Duodenal mucosa (tissue), 2 donors: ENCODE results near the gene ATF3.

Source experiments
- H3K27ac ChIP-seq: one replicate; pipeline ENCODE4 v1.7.0; 2013; ENCODE audit warnings: low read depth, low read length
- H3K27me3 ChIP-seq, 2 donors: one replicate each; pipeline ENCODE4 v1.7.0; 2013; ENCODE audit warnings: low read length in 2 of 2, control low read depth in 1 of 2; ENCODE audit not compliant: insufficient read depth in 2 of 2, control insufficient read depth in 1 of 2
- H3K36me3 ChIP-seq, 2 donors: one replicate each; pipeline ENCODE4 v1.7.0; 2013; ENCODE audit warnings: low read length in 2 of 2, control low read depth in 1 of 2; ENCODE audit not compliant: insufficient read depth in 2 of 2, control insufficient read depth in 1 of 2
- H3K4me1 ChIP-seq, 2 donors: one replicate each; pipeline ENCODE4 v1.7.0; 2013; ENCODE audit warnings: low read length in 2 of 2, control low read depth in 1 of 2; ENCODE audit not compliant: insufficient read depth in 2 of 2, control insufficient read depth in 1 of 2
- H3K4me3 ChIP-seq, 2 donors: one replicate each; pipeline ENCODE4 v1.7.0; 2013; ENCODE audit warnings: low read length in 2 of 2, low read depth in 1 of 2
- H3K9ac ChIP-seq, 2 donors: one replicate each; pipeline ENCODE4 v1.7.0; 2013; ENCODE audit warnings: low read length in 2 of 2, low read depth in 1 of 2
- H3K9me3 ChIP-seq, 2 donors: one replicate each; pipeline ENCODE4 v1.7.0; 2013; ENCODE audit warnings: low read length in 2 of 2, control low read depth in 1 of 2; ENCODE audit not compliant: control insufficient read depth in 1 of 2

Gene ATF3

DNA sequence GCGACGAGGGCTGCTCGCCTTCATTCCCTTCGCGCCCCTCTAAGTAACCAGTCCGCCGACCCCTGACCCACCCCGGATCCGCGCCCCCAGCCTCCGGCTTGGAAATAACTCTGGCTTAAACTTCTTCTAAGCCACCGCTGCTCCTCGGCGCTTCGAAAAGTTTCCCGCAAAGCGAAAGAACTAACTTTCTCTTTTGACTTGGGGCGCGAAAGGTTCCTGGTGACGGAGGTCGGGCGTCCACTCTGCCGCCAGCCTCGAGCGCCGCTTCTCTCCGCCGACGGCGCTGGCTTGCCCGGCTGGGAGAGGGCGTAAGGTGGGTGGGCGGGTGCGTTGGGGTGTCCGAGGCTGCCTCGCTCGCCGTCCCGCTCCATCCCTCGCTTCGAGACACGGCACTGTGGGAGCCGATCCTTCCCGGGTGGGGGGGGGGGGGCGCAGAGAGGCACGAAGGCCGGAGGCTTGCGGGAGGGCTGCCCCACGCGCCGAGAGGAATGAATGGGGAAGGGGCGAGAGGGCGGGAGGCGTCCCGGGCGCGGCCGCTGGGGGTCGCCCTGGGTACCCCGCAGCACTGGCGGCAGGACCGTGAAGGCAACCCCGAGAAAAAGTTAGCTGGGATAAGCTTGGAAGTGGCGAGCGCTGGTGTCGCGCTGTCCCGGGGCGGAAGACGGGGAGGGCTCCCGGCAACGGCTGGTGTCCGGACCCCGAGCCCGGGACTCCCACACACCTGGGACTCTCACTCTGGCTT is 569 bp downstream of the ATF3 start:
- Histone ChIP-seq H3K36me3 (no peaks in the 10 kb centered on the region), H3K27me3 (peaks cover 14 to 33% of the 10 kb centered on the region in 2 donors), H3K9me3 (no peaks in the 10 kb centered on the region), H3K4me3 (peak overlapping the region; percentile 77 to 79), H3K27ac (peak overlapping the region; percentile 90), H3K9ac (peak overlapping the region; percentile 78 to 91), H3K4me1 (peaks cover 25 to 39% of the 10 kb centered on the region in 2 donors)

DNA sequence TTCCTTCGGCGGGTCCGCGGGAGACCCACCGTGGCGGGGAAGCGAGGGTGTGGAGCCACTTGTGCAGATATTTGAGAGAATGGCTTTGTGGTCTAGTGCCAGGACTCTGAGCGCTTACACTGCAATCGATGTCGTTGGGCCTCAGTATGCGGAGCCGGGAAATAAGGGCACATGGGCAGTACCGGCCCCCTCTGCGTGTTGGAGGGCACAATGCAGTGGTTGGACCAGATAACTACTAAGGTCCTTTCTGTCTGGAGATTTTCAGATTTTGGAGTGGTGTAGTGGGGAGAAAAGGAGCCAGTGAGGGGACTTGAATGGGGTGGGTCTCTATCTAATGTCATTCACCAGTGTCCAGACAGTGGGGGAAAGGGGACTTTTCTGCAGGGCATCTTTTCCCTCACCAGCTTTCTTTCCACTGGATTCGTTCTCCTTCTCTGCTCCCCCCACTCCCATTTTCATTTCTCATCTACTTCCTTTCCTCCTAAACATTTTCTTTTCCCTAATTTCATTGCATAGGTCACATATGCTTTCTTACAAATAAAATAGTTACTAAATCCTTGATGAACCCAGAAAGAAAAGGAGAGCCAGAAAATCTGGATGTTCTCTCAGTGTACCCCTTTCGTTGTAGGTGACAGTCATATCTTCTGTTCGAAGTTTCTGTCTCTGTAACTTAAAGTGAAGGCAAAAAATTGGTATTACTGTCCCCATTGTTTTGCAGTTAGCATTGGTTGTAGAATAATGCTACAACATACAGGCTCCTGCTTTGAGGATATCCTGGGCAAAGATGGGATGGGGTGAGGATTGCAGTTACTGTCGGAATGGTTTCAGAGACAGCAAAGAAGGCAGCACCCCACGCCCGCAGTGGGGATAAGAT is 1.4 kb downstream of the ATF3 start:
- H3K4me3 ChIP-seq = peak overlapping the region; percentile 77 to 79
- H3K4me1 ChIP-seq = peaks cover 25 to 39% of the 10 kb centered on the region in 2 donors
- H3K27me3 ChIP-seq = peaks cover 7 to 25% of the 10 kb centered on the region in 2 donors
- H3K9ac ChIP-seq = peak overlapping the region; percentile 78 to 91
- peaks cover 0 to 1% of the 10 kb centered on the region in 2 donors for H3K36me3 ChIP-seq
- no peaks in the 10 kb centered on the region for H3K9me3 ChIP-seq
- H3K27ac ChIP-seq = no peak overlapping the region

DNA sequence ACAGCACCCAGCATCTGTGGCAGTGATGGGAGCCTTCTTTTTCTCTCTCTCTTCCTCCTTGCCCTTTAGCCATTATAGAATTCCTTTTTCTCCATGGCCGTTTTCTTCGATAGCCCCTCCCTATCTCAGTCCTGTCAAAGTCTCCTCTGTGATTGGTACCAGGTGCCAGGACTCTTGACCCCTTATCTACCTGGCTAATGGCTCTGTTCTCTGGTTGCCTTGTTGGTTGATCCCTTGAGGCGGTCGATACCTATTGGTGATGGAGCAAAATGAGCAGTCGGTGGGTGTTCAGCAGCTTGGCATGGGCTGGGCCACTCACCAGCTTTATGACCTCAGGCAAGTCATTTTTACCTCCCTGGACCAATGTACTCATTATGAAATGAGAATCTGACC is 2.0 kb downstream of the ATF3 start:
- no peaks in the 10 kb centered on the region for H3K9me3 ChIP-seq
- H3K36me3 ChIP-seq = peaks cover 0 to 7% of the 10 kb centered on the region in 2 donors
- H3K4me3 ChIP-seq = peak overlapping the region in 1 of 2 donors; percentile 79
- H3K27ac ChIP-seq = no peak overlapping the region
- no peak overlapping the region for H3K9ac ChIP-seq
- H3K27me3 ChIP-seq = peaks cover 4 to 19% of the 10 kb centered on the region in 2 donors
- H3K4me1 ChIP-seq = peaks cover 25 to 39% of the 10 kb centered on the region in 2 donors

DNA sequence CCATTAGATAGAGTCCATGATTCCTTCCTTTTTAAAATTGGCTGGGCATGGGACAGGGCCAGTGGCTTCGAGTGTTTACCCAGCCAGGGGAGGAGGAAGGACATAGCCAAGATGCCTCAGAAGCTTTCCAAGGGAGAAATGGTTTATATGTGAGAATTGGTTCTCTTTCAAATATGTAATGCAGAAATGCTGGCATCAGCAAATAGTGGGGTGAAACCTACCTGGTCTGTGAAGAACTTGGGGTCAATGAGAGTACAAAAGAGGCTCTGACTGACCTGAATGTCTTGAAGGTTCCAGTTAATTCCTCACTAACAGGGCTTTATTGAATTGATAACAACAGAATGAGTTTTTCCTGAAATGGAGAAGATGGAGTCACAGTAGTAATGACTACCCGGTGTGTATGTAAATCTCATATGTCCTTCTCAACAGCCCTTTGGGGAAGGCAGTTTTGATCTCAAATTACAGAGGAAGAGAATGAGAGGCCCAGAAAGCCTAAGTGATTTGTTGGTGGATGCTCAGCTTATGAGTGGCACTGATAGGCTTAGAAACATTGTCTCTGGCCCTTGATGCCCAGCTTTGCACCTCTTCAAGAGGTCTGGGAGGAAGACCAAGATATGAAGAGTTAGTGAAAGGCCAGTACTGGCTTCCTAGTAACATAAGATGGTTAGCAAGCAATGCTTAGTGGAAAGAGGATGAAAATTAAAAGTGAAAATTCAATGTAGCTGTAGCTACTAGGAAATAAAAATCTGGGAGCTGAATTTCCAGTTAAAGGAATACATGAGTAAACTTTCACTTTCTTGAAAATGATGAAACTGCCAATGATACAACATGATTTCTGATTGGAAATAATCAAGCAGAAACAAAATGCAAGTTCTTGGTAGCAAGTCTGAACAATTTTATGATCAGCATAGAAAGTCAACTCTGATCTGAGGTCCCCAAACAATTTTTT is 2.7 kb downstream of the ATF3 start:
- Histone ChIP-seq H3K9ac (no peak overlapping the region), H3K36me3 (peaks cover 0 to 12% of the 10 kb centered on the region in 2 donors), H3K27me3 (peaks cover 4 to 12% of the 10 kb centered on the region in 2 donors), H3K4me3 (peak overlapping the region in 1 of 2 donors; percentile 11), H3K27ac (no peak overlapping the region), H3K4me1 (peaks cover 18 to 32% of the 10 kb centered on the region in 2 donors), H3K9me3 (no peaks in the 10 kb centered on the region)

DNA sequence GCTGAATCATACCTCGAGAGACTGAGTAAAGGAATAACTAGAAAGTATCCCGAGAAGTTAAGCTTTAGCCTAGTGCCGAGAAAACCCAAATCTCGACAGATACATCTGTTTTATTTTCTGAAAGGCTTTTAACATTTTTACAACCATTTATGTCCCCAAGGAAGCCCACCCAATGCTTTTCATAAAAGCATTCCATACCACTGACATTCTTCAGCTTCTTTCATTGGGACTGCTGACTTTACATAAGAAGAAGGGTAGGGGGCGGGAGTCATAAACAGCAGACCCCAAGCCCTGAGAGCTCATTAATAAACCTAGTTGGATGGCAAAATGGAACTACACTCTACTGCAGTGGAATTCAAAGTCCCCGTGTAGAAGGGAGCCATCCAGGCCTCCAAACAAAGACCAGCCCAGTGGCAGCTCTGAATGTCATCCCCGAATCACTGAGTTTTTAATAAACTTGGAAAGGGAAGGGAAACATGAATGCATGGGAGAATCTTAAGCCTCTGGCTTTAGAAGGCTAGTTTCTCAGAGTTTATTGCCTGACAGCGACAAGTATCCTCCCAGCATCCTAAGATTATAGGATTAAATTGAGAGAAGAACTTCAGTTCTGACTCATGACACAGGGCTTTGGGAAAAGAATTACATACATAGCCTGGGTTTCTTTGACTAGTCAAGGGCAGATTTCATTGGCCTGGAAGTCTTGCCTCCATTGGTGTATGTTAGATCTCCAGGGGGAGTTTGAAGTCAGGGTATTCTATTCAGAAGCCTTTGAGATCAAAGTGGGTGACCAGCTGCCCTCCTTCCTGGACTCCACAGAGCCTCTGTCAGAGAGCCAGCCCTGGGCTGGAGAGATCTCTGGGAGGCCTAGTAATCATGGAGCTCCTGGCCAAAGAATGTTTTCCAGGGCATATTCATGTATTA is 3.7 kb downstream of the ATF3 start:
- peaks cover 0 to 5% of the 10 kb centered on the region in 2 donors for H3K27me3 ChIP-seq
- H3K4me3 ChIP-seq = no peak overlapping the region
- H3K9ac ChIP-seq = no peak overlapping the region
- peaks cover 11 to 23% of the 10 kb centered on the region in 2 donors for H3K4me1 ChIP-seq
- H3K36me3 ChIP-seq = peaks cover 0 to 18% of the 10 kb centered on the region in 2 donors
- no peaks in the 10 kb centered on the region for H3K9me3 ChIP-seq
- no peak overlapping the region for H3K27ac ChIP-seq

DNA sequence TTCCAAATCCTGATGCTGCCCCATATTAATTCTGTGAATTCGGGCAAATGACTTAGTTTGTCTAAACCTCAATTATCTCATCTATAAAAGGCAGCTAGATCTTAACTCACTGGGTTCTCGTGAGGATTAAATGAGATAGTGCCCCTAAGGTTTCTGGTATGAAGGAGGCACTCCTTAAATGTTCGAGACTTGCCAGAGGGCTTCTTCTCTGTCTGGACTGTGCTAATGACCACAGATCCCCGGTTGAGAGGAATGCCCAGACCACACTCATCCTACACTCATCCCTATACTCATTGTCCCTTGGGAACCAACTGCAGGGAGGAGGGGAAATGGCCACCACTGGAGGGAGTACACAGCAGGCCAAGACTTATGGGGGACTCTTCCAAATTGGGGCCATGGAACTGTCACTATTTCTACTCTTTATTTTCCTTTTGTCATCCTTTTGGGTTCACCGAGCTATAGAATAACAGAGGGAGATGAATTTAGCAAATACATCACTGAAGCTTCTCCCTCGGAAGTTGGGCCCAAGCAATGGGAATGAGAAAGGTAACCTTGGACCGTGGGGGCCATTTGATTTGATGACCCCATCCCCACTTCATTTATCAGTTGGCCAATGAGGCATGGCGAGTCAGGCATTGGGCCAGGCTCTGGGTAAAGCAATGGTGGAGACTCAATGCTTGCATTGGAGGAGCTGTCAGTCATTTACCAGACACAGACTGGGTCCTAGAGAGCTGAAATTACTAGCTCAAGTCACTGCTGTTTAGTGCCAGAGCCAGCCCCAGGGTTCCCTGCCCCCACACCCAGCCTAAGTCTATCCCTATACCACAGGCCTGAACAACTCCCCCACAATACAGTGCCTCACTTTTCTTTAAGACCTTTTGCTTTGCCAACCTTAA is 5.1 kb downstream of the ATF3 start:
- peaks cover 9 to 17% of the 10 kb centered on the region in 2 donors for H3K4me1 ChIP-seq
- no peak overlapping the region for H3K27ac ChIP-seq
- H3K4me3 ChIP-seq = no peak overlapping the region
- H3K9ac ChIP-seq = no peak overlapping the region
- no peaks in the 10 kb centered on the region for H3K9me3 ChIP-seq
- peaks cover 5 to 28% of the 10 kb centered on the region in 2 donors for H3K36me3 ChIP-seq
- H3K27me3 ChIP-seq = no peaks in the 10 kb centered on the region

DNA sequence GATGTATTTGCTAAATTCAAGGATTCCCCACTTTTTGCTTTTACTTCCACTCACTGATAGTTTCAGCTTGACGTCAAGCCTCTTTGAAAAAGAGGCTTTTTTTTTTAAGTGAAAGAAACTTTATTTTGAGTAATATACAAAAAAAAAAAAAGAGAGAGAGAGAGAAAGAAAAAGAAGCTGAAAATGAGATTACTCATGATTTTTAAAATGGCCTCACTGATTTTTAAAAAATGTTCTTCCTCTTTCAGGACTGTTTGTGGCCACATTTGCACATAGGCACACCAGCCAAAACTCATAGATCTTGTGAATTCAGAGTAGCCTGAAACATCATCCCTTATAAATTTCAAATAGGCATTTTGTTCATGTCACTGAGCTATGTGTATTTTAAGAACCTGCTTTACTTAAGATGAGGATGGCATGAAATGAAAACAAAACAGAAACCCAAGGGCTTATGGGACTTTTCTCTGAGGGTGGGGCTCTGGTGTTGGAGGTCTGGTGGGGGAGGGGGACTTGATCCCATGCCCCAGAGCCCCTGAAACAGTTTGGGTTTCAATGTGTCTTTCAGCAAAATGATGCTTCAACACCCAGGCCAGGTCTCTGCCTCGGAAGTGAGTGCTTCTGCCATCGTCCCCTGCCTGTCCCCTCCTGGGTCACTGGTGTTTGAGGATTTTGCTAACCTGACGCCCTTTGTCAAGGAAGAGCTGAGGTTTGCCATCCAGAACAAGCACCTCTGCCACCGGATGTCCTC is 6.1 kb downstream of the ATF3 start:
- H3K27ac ChIP-seq = no peak overlapping the region
- no peak overlapping the region for H3K9ac ChIP-seq
- peaks cover 12 to 35% of the 10 kb centered on the region in 2 donors for H3K36me3 ChIP-seq
- H3K4me1 ChIP-seq = peaks cover 9 to 14% of the 10 kb centered on the region in 2 donors
- H3K4me3 ChIP-seq = no peak overlapping the region
- H3K9me3 ChIP-seq = no peaks in the 10 kb centered on the region
- no peaks in the 10 kb centered on the region for H3K27me3 ChIP-seq

DNA sequence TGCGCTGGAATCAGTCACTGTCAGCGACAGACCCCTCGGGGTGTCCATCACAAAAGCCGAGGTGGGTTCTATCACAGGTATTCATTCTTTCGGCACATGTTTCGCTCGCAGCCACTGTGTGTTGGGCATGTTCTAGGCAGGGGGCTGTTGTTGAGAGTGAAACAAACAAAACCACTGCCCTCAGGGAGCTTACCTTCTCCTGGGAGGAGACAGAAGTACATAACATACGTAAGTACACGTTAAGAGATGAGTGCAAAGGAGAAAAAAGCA is 6.6 kb downstream of the ATF3 start:
- Histone ChIP-seq H3K9ac (no peak overlapping the region), H3K4me3 (no peak overlapping the region), H3K36me3 (peaks cover 18 to 35% of the 10 kb centered on the region in 2 donors), H3K27ac (no peak overlapping the region), H3K27me3 (no peaks in the 10 kb centered on the region), H3K4me1 (peaks cover 4 to 8% of the 10 kb centered on the region in 2 donors), H3K9me3 (no peaks in the 10 kb centered on the region)
